ENCODE data around the gene TSPAN14.

DNA sequence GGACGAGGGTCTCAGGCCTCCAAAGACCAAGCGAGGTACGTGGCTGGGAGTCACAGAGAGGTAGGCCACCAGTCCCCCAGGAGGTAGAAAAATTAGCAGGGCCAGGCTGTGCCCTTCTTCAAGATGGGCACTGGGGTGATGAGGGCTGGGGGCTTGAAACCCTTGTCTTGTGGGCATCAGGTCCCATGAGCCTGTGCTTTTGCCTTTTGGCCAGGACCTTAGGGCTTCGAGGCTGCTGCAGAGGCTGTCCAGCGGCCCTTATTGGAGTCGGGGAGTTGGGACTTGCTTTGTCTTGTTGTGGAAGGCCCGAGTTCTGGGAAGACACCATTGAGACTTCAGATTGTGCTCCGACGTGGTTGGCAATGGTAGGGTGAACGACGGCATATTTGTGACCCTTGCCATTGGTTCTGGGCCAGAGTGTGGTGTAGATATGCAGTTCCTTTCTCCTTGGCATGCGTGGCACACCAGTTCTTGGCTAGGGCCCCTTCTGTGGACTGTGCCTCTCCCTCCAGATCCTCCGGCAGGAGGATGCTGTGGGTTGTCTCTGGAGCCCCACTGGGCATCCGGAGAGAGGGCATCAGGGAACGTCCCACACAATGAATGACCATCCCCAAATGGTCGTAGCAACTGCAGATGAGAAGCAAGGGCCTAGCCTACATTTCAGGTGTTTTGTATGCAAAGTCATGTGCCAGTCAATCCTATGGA is 84.5 kb downstream of the TSPAN14 start:
- TF ChIP-seq EZH2 (IDR thresholded peaks at IDR 0.05) (no peak), POLR2AphosphoS5 (IDR thresholded peaks at IDR 0.05; ENCODE audit: borderline replicate concordance, low read depth, low read length) (no peak), FOXP2 (optimal IDR thresholded peaks at IDR 0.05; ENCODE audit: control extremely low read depth, extremely low read length, insufficient read depth) (no peak)

All from SK-N-MC (cell line).